BE2C (cell line): ENCODE data around the gene DMRTC2.

ENCODE experiments used
- DNase-seq: peaks from one replicate; pipeline ENCODE4 v3.0.0-alpha.2; 2020
- H3K27me3 ChIP-seq: fragments of 250-450 bp; sonication (Bioruptor Pico); 2 replicates; pipeline ENCODE4 v1.5.1; 2020; ENCODE audit warnings: mild to moderate bottlenecking
- H3K36me3 ChIP-seq: fragments of 250-450 bp; sonication (Bioruptor Pico); 2 replicates; pipeline ENCODE4 v1.5.1; 2020; ENCODE audit warnings: mild to moderate bottlenecking
- H3K4me1 ChIP-seq: fragments of 250-450 bp; sonication (Bioruptor Pico); 2 replicates; pipeline ENCODE4 v1.5.1; 2020
- H3K4me3 ChIP-seq: 2 replicates; pipeline ENCODE4 v1.5.1; 2011; ENCODE audit warnings: low read depth, low read length
- H3K9me3 ChIP-seq: fragments of 250-450 bp; sonication (Bioruptor Pico); 2 replicates; pipeline ENCODE4 v1.5.1; 2020
- CTCF ChIP-seq: IDR thresholded peaks from 2 replicates; pipeline ENCODE4 v1.5.1; 2012; ENCODE audit warnings: mild to moderate bottlenecking, low read depth, low read length

The DMRTC2 gene

GRCh38 chr19:41849067-41849466 lies 4.2 kb downstream of the DMRTC2 start:
- H3K36me3 ChIP-seq, result no peaks in the 10 kb centered on the region
- no peak overlapping the region for H3K4me3 ChIP-seq
- H3K27me3 ChIP-seq, result peaks cover 51% of the 10 kb centered on the region
- DNase-seq, result no peak
- H3K9me3 ChIP-seq, result no peaks in the 10 kb centered on the region
- no peaks in the 10 kb centered on the region for H3K4me1 ChIP-seq
- no peak for TF ChIP-seq CTCF

DNA sequence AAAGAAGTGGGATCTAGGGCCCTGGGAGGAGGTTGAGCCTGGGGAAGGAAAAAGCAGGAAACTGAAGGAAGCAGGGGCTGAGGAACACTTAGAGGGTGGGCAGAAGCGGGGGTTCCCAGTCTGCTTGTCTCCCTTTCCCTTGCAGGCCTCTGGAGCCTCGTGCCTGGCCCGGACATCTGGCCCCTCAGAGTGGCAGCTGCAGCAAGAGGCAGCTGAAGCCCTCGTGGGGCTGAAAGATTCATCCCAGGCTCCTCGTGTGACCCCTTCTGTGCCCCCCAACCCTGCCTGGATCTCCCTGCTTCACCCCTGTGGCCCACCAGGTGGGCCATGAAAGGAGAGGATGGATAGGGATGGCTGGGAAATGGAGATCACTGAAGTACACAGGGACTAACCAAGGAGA lies 5.5 kb downstream of the DMRTC2 start:
- H3K36me3 ChIP-seq, result no peaks in the 10 kb centered on the region
- no peaks in the 10 kb centered on the region for H3K9me3 ChIP-seq
- DNase-seq, result no peak
- H3K27me3 ChIP-seq, result peaks cover 65% of the 10 kb centered on the region
- H3K4me3 ChIP-seq, result no peak overlapping the region
- no peak for TF ChIP-seq CTCF
- no peaks in the 10 kb centered on the region for H3K4me1 ChIP-seq

GRCh38 chr19:41851456-41851855 lies 6.6 kb downstream of the DMRTC2 start:
- H3K36me3 ChIP-seq, result no peaks in the 10 kb centered on the region
- no peak for DNase-seq
- no peak overlapping the region for H3K4me3 ChIP-seq
- H3K4me1 ChIP-seq, result no peaks in the 10 kb centered on the region
- no peak for TF ChIP-seq CTCF
- H3K9me3 ChIP-seq, result no peaks in the 10 kb centered on the region
- peaks cover 71% of the 10 kb centered on the region for H3K27me3 ChIP-seq

DNA sequence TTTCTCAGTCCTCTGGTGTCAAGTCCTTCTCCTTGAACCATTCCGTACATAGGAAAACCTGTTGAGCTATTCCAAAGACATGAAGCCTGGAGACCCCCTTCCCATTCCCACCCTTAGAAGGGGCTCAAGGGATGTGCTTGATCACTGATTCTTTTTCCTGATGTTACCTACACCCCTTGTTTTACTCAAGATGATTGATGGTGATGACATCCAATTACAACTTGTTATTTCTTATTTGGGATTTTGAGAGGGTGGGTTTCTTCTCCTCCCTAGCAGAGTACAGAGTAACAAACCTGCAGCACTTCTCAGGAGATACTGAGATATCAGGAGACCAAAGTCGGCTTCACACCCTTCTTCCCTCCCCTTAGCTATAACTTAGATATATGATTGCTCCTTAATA lies 8.5 kb downstream of the DMRTC2 start:
- H3K36me3 ChIP-seq, result no peaks in the 10 kb centered on the region
- H3K9me3 ChIP-seq, result no peaks in the 10 kb centered on the region
- H3K27me3 ChIP-seq, result peaks cover 87% of the 10 kb centered on the region
- H3K4me3 ChIP-seq, result no peak overlapping the region
- H3K4me1 ChIP-seq, result no peaks in the 10 kb centered on the region
- no peak for TF ChIP-seq CTCF
- no peak for DNase-seq

GRCh38 chr19:41853768-41854167 lies 8.9 kb downstream of the DMRTC2 start:
- H3K4me3 ChIP-seq, result no peak overlapping the region
- no peak for TF ChIP-seq CTCF
- no peak for DNase-seq
- no peaks in the 10 kb centered on the region for H3K36me3 ChIP-seq
- H3K4me1 ChIP-seq, result no peaks in the 10 kb centered on the region
- H3K27me3 ChIP-seq, result peaks cover 83% of the 10 kb centered on the region
- no peaks in the 10 kb centered on the region for H3K9me3 ChIP-seq

DNA sequence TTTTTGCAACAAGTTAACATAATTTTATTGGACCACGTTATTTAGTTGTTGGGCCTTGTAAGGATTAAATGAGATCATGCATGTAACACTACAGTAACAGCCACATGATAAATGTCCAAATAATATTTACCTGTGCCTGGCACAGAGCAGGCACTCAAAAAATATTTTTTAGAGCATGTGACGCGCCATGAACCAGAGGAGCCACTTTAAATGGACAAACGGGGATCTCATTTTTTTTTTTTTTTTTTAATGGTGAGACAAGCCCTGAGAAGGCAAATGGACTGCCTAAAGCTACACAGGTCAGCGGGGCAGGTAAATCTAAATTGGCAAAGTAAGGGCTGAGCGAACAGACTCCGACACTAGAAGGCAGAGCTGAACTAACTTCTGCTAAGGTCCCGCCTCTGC lies 14.4 kb downstream of the DMRTC2 start:
- TF ChIP-seq CTCF, result no peak
- Histone ChIP-seq H3K36me3 (peaks cover 41% of the 10 kb centered on the region), H3K27me3 (peaks cover 35% of the 10 kb centered on the region), H3K4me1 (no peaks in the 10 kb centered on the region; the same call in 1 of the 2 replicates), H3K4me3 (peak overlapping the region; percentile 91), H3K9me3 (no peaks in the 10 kb centered on the region)
- DNase-seq, result no peak
